HepG2 (cell line): Measurements from ENCODE around the gene KIF22. TPM values are rescaled to one million over a fixed set of nuclear protein-coding genes. Genes with fewer than 3 reads are reported as not detected.

Experiments used
- AKAP8 ChIP-seq: sonication (generic); formaldehyde crosslinking; IDR thresholded peaks from 2 replicates; pipeline ENCODE4 v1.5.1; 2020; ENCODE audit warnings: mild to moderate bottlenecking, missing genetic modification reagents
- ASH2L ChIP-seq: fragments of 300-600, 200-600 bp; sonication (generic); IDR thresholded peaks from 2 replicates; pipeline ENCODE4 v1.7.0; 2017; ENCODE audit warnings: low read depth, mild to moderate bottlenecking, moderate library complexity, mixed read lengths, low read length; ENCODE audit not compliant: insufficient read length
- HDAC1 ChIP-seq: sonication (generic); formaldehyde crosslinking; IDR thresholded peaks from 2 replicates; pipeline ENCODE4 v1.5.1; 2020; ENCODE audit warnings: mild to moderate bottlenecking, missing genetic modification reagents
- MTA1 ChIP-seq: sonication (generic); formaldehyde crosslinking; IDR thresholded peaks from 2 replicates; pipeline ENCODE4 v1.4.0; 2020; ENCODE audit warnings: missing genetic modification reagents, mild to moderate bottlenecking, borderline replicate concordance
- MXD1 ChIP-seq: sonication (generic); formaldehyde crosslinking; IDR thresholded peaks from 2 replicates; pipeline ENCODE4 v1.4.0; 2020; ENCODE audit warnings: mild to moderate bottlenecking, missing genetic modification reagents
- NPAS2 ChIP-seq: sonication (generic); formaldehyde crosslinking; IDR thresholded peaks from 2 replicates; pipeline ENCODE4 v1.8.0; 2022; ENCODE audit warnings: mild to moderate bottlenecking, missing genetic modification reagents, borderline replicate concordance
- PITX1 ChIP-seq: sonication (generic); formaldehyde crosslinking; IDR thresholded peaks from 2 replicates; pipeline ENCODE4 v1.5.1; 2020; ENCODE audit warnings: mild to moderate bottlenecking, missing genetic modification reagents
- POLR2G ChIP-seq: fragments of 200-400 bp; formaldehyde crosslinking; IDR thresholded peaks from 2 replicates; pipeline ENCODE4 v1.6.1; 2018; ENCODE audit warnings: mild to moderate bottlenecking, low read depth, low read length, moderate library complexity
- PRDM10 ChIP-seq: sonication (generic); formaldehyde crosslinking; IDR thresholded peaks from 2 replicates; pipeline ENCODE4 v1.4.0; 2020; ENCODE audit warnings: low read depth, missing genetic modification reagents
- SP4 ChIP-seq: sonication (generic); formaldehyde crosslinking; IDR thresholded peaks from 2 replicates; pipeline ENCODE4 v1.8.1; 2023; ENCODE audit warnings: mild to moderate bottlenecking, missing genetic modification reagents
- TEAD2 ChIP-seq: sonication (generic); formaldehyde crosslinking; IDR thresholded peaks from 2 replicates; pipeline ENCODE4 v1.9.0; 2021; ENCODE audit warnings: missing genetic modification reagents
- TMF1 ChIP-seq: sonication (generic); formaldehyde crosslinking; IDR thresholded peaks from 2 replicates; pipeline ENCODE4 v1.8.1; 2022; ENCODE audit warnings: low read depth, missing genetic modification reagents
- ZBTB4 ChIP-seq: sonication (generic); formaldehyde crosslinking; IDR thresholded peaks from 2 replicates; pipeline ENCODE4 v1.4.0; 2020; ENCODE audit warnings: missing genetic modification reagents, mild to moderate bottlenecking, borderline replicate concordance
- ZBTB42 ChIP-seq: sonication (generic); formaldehyde crosslinking; IDR thresholded peaks from 2 replicates; pipeline ENCODE4 v1.5.0; 2020; ENCODE audit warnings: mild to moderate bottlenecking, missing genetic modification reagents
- ZC3H13 ChIP-seq: sonication (generic); formaldehyde crosslinking; IDR thresholded peaks from 2 replicates; pipeline ENCODE4 v1.8.1; 2023; ENCODE audit warnings: mild to moderate bottlenecking, missing genetic modification reagents, moderate library complexity
- ZNF484 ChIP-seq: sonication (generic); formaldehyde crosslinking; IDR thresholded peaks from 2 replicates; pipeline ENCODE4 v1.5.1; 2020; ENCODE audit warnings: mild to moderate bottlenecking, low read depth, missing genetic modification reagents, borderline replicate concordance
- ZNF768 ChIP-seq: sonication (generic); formaldehyde crosslinking; IDR thresholded peaks from 2 replicates; pipeline ENCODE4 v1.4.0; 2020; ENCODE audit warnings: missing genetic modification reagents
- ZNF792 ChIP-seq: IDR thresholded peaks from 2 replicates; pipeline ENCODE4 v1.6.1; 2016
- polyA plus RNA-seq, 8 experiments: library from polyadenylated mRNA; depleted of rRNA in 3 of 8; stranded (reverse) in 7 of 8; unstranded in 1 of 8; fragments of >200 nt; fragmentation: Illumina TruSeq in 4 of 8; extraction: Trizol in 4 of 8; gene quantifications; 2 replicates each; pipeline versions ENCODE4 v1.2.1 to v1.2.3, GENCODE V29; 2011 to 2016; ENCODE audit warnings: low read depth in 4 of 8, missing spikeins in 1 of 8, mixed read lengths in 1 of 8; ENCODE audit not compliant: insufficient read depth in 1 of 8
- total RNA-seq, 5 experiments: library from RNA; depleted of rRNA; stranded (reverse); fragments of >200 nt; fragmentation: Illumina TruSeq; extraction: Trizol; gene quantifications; 2 replicates each; pipeline ENCODE4 v1.2.3, GENCODE V29; 2016; ENCODE audit warnings: low read depth in 1 of 5
- TF ChIP-seq, protein P1 (sequence below): sonication (generic); formaldehyde crosslinking; IDR thresholded peaks from 2 replicates; pipeline ENCODE4 v1.5.0; 2020; ENCODE audit warnings: missing genetic modification reagents

The KIF22 gene
- total and polyA plus RNA-seq, 2 of the 13 experiments (the other 11 are each of a cell fraction or from before 2014, with no cell fraction given), result 95.8 to 118 TPM

GRCh38 chr16:29821643-29822115 lies 31.1 kb downstream of the KIF22 start (continued):
- TF ChIP-seq TMF1 (no peak), NPAS2 (CRISPR knock-in tag) (no peak), SP4 (CRISPR knock-in tag) (no peak), ASH2L (peak; percentile 21), MTA1 (CRISPR knock-in tag) (no peak), ZBTB4 (CRISPR knock-in tag) (no peak), AKAP8 (CRISPR knock-in tag) (no peak; the same call in 1 of the 2 replicates), MXD1 (CRISPR knock-in tag) (no peak), TEAD2 (no peak), ZC3H13 (no peak), ZNF792 (CRISPR knock-in tag) (no peak), ZNF484 (no peak), HDAC1 (CRISPR knock-in tag) (no peak), ZBTB42 (CRISPR knock-in tag) (no peak), PITX1 (CRISPR knock-in tag) (no peak), PRDM10 (CRISPR knock-in tag) (no peak), POLR2G (peak; percentile 23; the same call in 1 of the 2 replicates), ZNF768 (CRISPR knock-in tag) (0 out of 2 replicates have a peak, but pooled peaks have one; percentile 31)
- TF ChIP-seq, protein P1, sequence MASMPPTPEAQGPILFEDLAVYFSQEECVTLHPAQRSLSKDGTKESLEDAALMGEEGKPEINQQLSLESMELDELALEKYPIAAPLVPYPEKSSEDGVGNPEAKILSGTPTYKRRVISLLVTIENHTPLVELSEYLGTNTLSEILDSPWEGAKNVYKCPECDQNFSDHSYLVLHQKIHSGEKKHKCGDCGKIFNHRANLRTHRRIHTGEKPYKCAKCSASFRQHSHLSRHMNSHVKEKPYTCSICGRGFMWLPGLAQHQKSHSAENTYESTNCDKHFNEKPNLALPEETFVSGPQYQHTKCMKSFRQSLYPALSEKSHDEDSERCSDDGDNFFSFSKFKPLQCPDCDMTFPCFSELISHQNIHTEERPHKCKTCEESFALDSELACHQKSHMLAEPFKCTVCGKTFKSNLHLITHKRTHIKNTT, result no peak
